HCT116 (cell line): Measurements from ENCODE around the gene IQGAP2. TPM values are rescaled to one million over a fixed set of nuclear protein-coding genes. Genes with fewer than 3 reads are reported as not detected.

Experiments used
- ATAC-seq: fragments of 200-7000 bp; cut with Tn5 transposase; 2 replicates; pipeline ENCODE4 v1.9.1; 2020; ENCODE audit warnings: mild to moderate bottlenecking, moderate library complexity
- BruUV-seq: library from RNA; stranded (reverse); fragments of 400-500 nt; replicated peaks from 2 replicates; lab custom pipeline; 2021; lab: Mats Ljungman, UMichigan
- CTCF ChIA-PET: fragments of 300-600 bp; sonication (Branson Sonifier 250); formaldehyde crosslinking; loops from one replicate; lab custom pipeline; 2021; ENCODE audit warnings: antibody characterized with exemption; lab: Charles Lee
- POLR2A ChIA-PET: fragments of 300-600, 350-600 bp; sonication (Branson Sonifier 250); formaldehyde crosslinking; loops from one replicate; lab custom pipeline; 2021; ENCODE audit warnings: antibody characterized with exemption; lab: Charles Lee
- RAD21 ChIA-PET, 2 experiments: fragments of 300-600 bp; sonication (Branson Sonifier 250); formaldehyde crosslinking; loops; one replicate each; lab custom pipeline; 2023; ENCODE audit warnings: low total read pairs in 2 of 2; ENCODE audit not compliant: uncharacterized antibody in 2 of 2, unreplicated experiment in 2 of 2, low non-redundant PET in 1 of 2; lab: Charles Lee
- DNase-seq: peaks from one replicate; pipeline ENCODE4 v3.0.0-alpha.2; 2010; ENCODE audit warnings: low read depth, low spot score
- H2AFZ ChIP-seq: fragments of 200-600 bp; shearing (Covaris generic), sonication (generic); 2 replicates; pipeline ENCODE4 v1.6.1; 2017; ENCODE audit warnings: low read depth, mixed run types, mixed read lengths, antibody characterized with exemption, low read length; ENCODE audit not compliant: poor library complexity, severe bottlenecking
- H3K27ac ChIP-seq: 2 replicates; pipeline ENCODE4 v1.5.1; 2012; ENCODE audit warnings: low read depth, low read length
- H3K27me3 ChIP-seq: fragments of 200-600 bp; sonication (generic); 2 replicates; pipeline ENCODE4 v1.6.1; 2016; ENCODE audit warnings: mixed run types, low read length, mixed read lengths; ENCODE audit not compliant: insufficient read depth
- H3K36me3 ChIP-seq, 2 experiments: fragments of 200-500 bp in 1 of 2; fragments of 200-600 bp in 1 of 2; sonication (Bioruptor generic) in 1 of 2; sonication (generic) in 1 of 2; 2 replicates each; pipeline versions ENCODE4 v1.5.1 to v1.6.1; 2014 to 2016; ENCODE audit warnings: low read length in 2 of 2, inconsistent platforms in 1 of 2, mixed read lengths in 1 of 2, mixed run types in 1 of 2; ENCODE audit not compliant: insufficient read depth in 2 of 2, control insufficient read depth in 1 of 2
- H3K4me1 ChIP-seq, 2 experiments: fragments of 200-600 bp in 1 of 2; sonication (generic) in 1 of 2; 2 replicates each; pipeline versions ENCODE4 v1.5.1 to v1.6.1; 2012 to 2017; ENCODE audit warnings: low read length in 2 of 2, inconsistent platforms in 1 of 2, mild to moderate bottlenecking in 1 of 2, mixed read lengths in 1 of 2, mixed run types in 1 of 2, moderate library complexity in 1 of 2; ENCODE audit not compliant: insufficient read depth in 2 of 2, control insufficient read depth in 1 of 2
- H3K4me2 ChIP-seq: fragments of 200-600 bp; sonication (generic); 2 replicates; pipeline ENCODE4 v1.6.1; 2017; ENCODE audit warnings: mixed run types, low read length, mixed read lengths
- H3K4me3 ChIP-seq, 2 experiments: fragments of 200-600 bp in 1 of 2; sonication (generic) in 1 of 2; replicated peaks in 1 of 2; 2 replicates each; pipeline ENCODE4 v1.5.1; 2011 to 2016; ENCODE audit warnings: low read length in 2 of 2, control low read depth in 1 of 2, low read depth in 1 of 2, mild to moderate bottlenecking in 1 of 2, mixed read lengths in 1 of 2, mixed run types in 1 of 2
- H3K79me2 ChIP-seq: fragments of 200-600 bp; sonication (generic); 2 replicates; pipeline ENCODE4 v1.6.1; 2017; ENCODE audit warnings: mild to moderate bottlenecking, mixed run types, low read length, moderate library complexity, mixed read lengths; ENCODE audit not compliant: insufficient read depth
- H3K9ac ChIP-seq: fragments of 200-600 bp; sonication (generic); 2 replicates; pipeline ENCODE4 v1.6.1; 2016; ENCODE audit warnings: low read length, mixed read lengths
- H3K9me2 ChIP-seq: fragments of 200-600 bp; sonication (generic), shearing (Covaris generic); 2 replicates; pipeline ENCODE4 v1.6.1; 2017; ENCODE audit warnings: mixed run types, mild to moderate bottlenecking, moderate library complexity; ENCODE audit not compliant: insufficient read depth
- H3K9me3 ChIP-seq, 2 experiments: fragments of 200-500 bp in 1 of 2; fragments of 200-600 bp in 1 of 2; sonication (Bioruptor generic) in 1 of 2; sonication (generic) in 1 of 2; 2 replicates each; pipeline ENCODE4 v1.6.1; 2014 to 2017; ENCODE audit warnings: low read length in 2 of 2, mixed read lengths in 2 of 2, inconsistent platforms in 1 of 2, low read depth in 1 of 2, mild to moderate bottlenecking in 1 of 2, mixed run types in 1 of 2, moderate library complexity in 1 of 2; ENCODE audit not compliant: control insufficient read depth in 1 of 2, insufficient read depth in 1 of 2
- H4K20me1 ChIP-seq: fragments of 200-600 bp; sonication (generic), shearing (Covaris generic); 2 replicates; pipeline ENCODE4 v1.6.1; 2017; ENCODE audit warnings: mixed run types, mild to moderate bottlenecking, moderate library complexity; ENCODE audit not compliant: insufficient read depth
- CEBPB ChIP-seq: IDR thresholded peaks from 2 replicates; pipeline ENCODE4 v1.6.1; 2012; ENCODE audit warnings: low read depth
- CTCF ChIP-seq, 3 experiments: fragments of 200-600 bp in 1 of 3; sonication (generic) in 1 of 3; IDR thresholded peaks in 2 of 3; conservative IDR thresholded peaks in 1 of 3; 2 replicates each; pipeline ENCODE4 v1.5.1; 2012 to 2017; ENCODE audit warnings: low read depth in 2 of 3, low read length in 2 of 3, antibody characterized with exemption in 1 of 3, borderline replicate concordance in 1 of 3, control low read depth in 1 of 3, mild to moderate bottlenecking in 1 of 3, mixed read lengths in 1 of 3, mixed run types in 1 of 3, moderate library complexity in 1 of 3; ENCODE audit not compliant: insufficient read depth in 1 of 3
- JUND ChIP-seq: IDR thresholded peaks from 2 replicates; pipeline ENCODE4 v1.6.1; 2012
- RAD21 ChIP-seq: IDR thresholded peaks from 2 replicates; pipeline ENCODE4 v1.6.1; 2012; ENCODE audit warnings: low read depth, mild to moderate bottlenecking
- ZBTB33 ChIP-seq: IDR thresholded peaks from 2 replicates; pipeline ENCODE4 v1.6.1; 2011; ENCODE audit warnings: mild to moderate bottlenecking, low read length, moderate library complexity; ENCODE audit not compliant: insufficient replicate concordance; ENCODE audit errors: extremely low read depth
- ZFX ChIP-seq: fragments of 450-650 bp; IDR thresholded peaks from 2 replicates; pipeline ENCODE4 v1.6.1; 2017
- ZNF274 ChIP-seq: fragments of 200-500 bp; sonication (Bioruptor generic); IDR thresholded peaks from 2 replicates; pipeline ENCODE4 v1.6.1; 2014; ENCODE audit warnings: mild to moderate bottlenecking, low read depth, low read length, inconsistent platforms
- intact Hi-C: fragments of 100-400 bp; cut with micrococcal nuclease; formaldehyde crosslinking; loops from 2 replicates; pipeline ENCODE4 v1.10.0; 2022
- total RNA-seq: library from RNA; stranded (reverse); gene quantifications from one replicate; pipeline ENCODE4 v1.2.1, GENCODE V29; 2021; ENCODE audit not compliant: unreplicated experiment

IQGAP2 gene
- total RNA-seq, 1 experiment from 2014 or later: 2.0 TPM

GRCh38 chr5:76641514-76642120 is 238.5 kb downstream of the IQGAP2 start:
- no peak overlapping the region for H2AFZ ChIP-seq
- TF ChIP-seq ZNF274 (no peak), ZBTB33 (no peak), CEBPB (no peak), CTCF (IDR thresholded peaks at IDR 0.05 in 2 of 3, conservative IDR thresholded peaks at IDR 0.05 in 1 of 3; ENCODE audit: borderline replicate concordance in 1 of 3, insufficient read depth in 1 of 3, low read depth in 2 of 3, low read length in 2 of 3) (peak; percentile 82 to 96 (median 83)), ZFX (no peak), JUND (no peak), RAD21 (peak; percentile 81)
- no peaks in the 10 kb centered on the region for H3K4me1 ChIP-seq
- H3K9me3 ChIP-seq: no peaks in the 10 kb centered on the region
- H3K4me3 ChIP-seq: no peak overlapping the region
- CTCF ChIA-PET: interaction anchor here (0.7 to 1.0 kb wide), 2 partner anchors 39 to 133 kb away, joined by 3 to 4 read pairs; no protein-coding TSS in a partner anchor
- no peaks in the 10 kb centered on the region for H3K79me2 ChIP-seq
- POLR2A ChIA-PET: no interaction called here
- RAD21 ChIA-PET: no interaction called here
- no peak overlapping the region for H3K9ac ChIP-seq
- BruUV-seq: no TSS peak
- intact Hi-C loops: loop anchor here (1.0 kb wide), 1 partner anchor 40 kb away; no protein-coding TSS in a partner anchor
- no peaks in the 10 kb centered on the region for H4K20me1 ChIP-seq
- no peaks in the 10 kb centered on the region for H3K27me3 ChIP-seq
- no peak overlapping the region for H3K4me2 ChIP-seq
- DNase-seq (peak; percentile 71), ATAC-seq (peak; percentile 74)
- H3K9me2 ChIP-seq: no peaks in the 10 kb centered on the region
- H3K36me3 ChIP-seq: no peaks in the 10 kb centered on the region
- H3K27ac ChIP-seq: no peak overlapping the region
